PC-3 (cell line): Measurements from ENCODE around the gene NTMT2. TPM values are rescaled to one million over a fixed set of nuclear protein-coding genes. Genes with fewer than 3 reads are reported as not detected.

ENCODE experiments used
- ATAC-seq: fragments of 200-7000 bp; cut with Tn5 transposase; 2 replicates; pipeline ENCODE4 v1.9.1; 2020; ENCODE audit warnings: mild to moderate bottlenecking, moderate library complexity
- BruUV-seq: library from RNA; stranded (reverse); fragments of 400-500 nt; replicated peaks from 2 replicates; lab custom pipeline; 2021; lab: Mats Ljungman, UMichigan
- CTCF ChIA-PET: fragments of 300-600 bp; sonication (Branson Sonifier 250); formaldehyde crosslinking; loops from one replicate; lab custom pipeline; 2022; ENCODE audit warnings: antibody characterized with exemption; lab: Charles Lee
- POLR2A ChIA-PET: fragments of 300-600 bp; sonication (Branson Sonifier 250); formaldehyde crosslinking; loops from one replicate; lab custom pipeline; 2022; ENCODE audit warnings: antibody characterized with exemption; ENCODE audit not compliant: unreplicated experiment; lab: Charles Lee
- DNase-seq: peaks from one replicate; pipeline ENCODE4 v3.0.0-alpha.2; 2015
- H2AFZ ChIP-seq: fragments of 300-600 bp; sonication (generic); 2 replicates; pipeline ENCODE4 v1.6.0; 2016; ENCODE audit warnings: antibody characterized with exemption, low read length
- H3F3A ChIP-seq: fragments of 300-600 bp; sonication (generic); one replicate; pipeline ENCODE4 v1.6.0; 2017; ENCODE audit warnings: antibody characterized with exemption, low read length, control low read depth, mild to moderate bottlenecking; ENCODE audit not compliant: unreplicated experiment
- H3K27ac ChIP-seq: fragments of 300-600 bp; sonication (generic); 2 replicates; pipeline ENCODE4 v1.5.1; 2016; ENCODE audit warnings: mild to moderate bottlenecking, low read length
- H3K27me3 ChIP-seq: fragments of 300-600 bp; sonication (generic); 2 replicates; pipeline ENCODE4 v1.6.1; 2016; ENCODE audit warnings: low read length, mixed read lengths
- H3K36me3 ChIP-seq: fragments of 300-600 bp; sonication (generic); 2 replicates; pipeline ENCODE4 v1.6.1; 2016; ENCODE audit warnings: low read depth, mixed run types, low read length, mixed read lengths
- H3K4me1 ChIP-seq: fragments of 300-600 bp; sonication (generic); 2 replicates; pipeline ENCODE4 v1.5.1; 2016; ENCODE audit warnings: low read length; ENCODE audit not compliant: insufficient read depth
- H3K4me2 ChIP-seq: fragments of 300-600 bp; sonication (generic); 2 replicates; pipeline ENCODE4 v1.6.0; 2016; ENCODE audit warnings: low read length
- H3K4me3 ChIP-seq: fragments of 300-600 bp; sonication (generic); 2 replicates; pipeline ENCODE4 v1.5.1; 2016; ENCODE audit warnings: mild to moderate bottlenecking, low read length, mixed read lengths
- H3K79me2 ChIP-seq: fragments of 300-600 bp; sonication (generic); 2 replicates; pipeline ENCODE4 v1.6.1; 2017; ENCODE audit warnings: low read length, mixed read lengths
- H3K9ac ChIP-seq: fragments of 300-600 bp; sonication (generic); 2 replicates; pipeline ENCODE4 v1.6.0; 2016; ENCODE audit warnings: mild to moderate bottlenecking, low read length
- H3K9me2 ChIP-seq: fragments of 300-600 bp; sonication (generic); replicated peaks from 2 replicates; pipeline ENCODE4 v1.6.1; 2016; ENCODE audit warnings: mixed run types, low read length, mixed read lengths
- H3K9me3 ChIP-seq: fragments of 300-600 bp; sonication (generic); 2 replicates; pipeline ENCODE4 v1.6.1; 2016; ENCODE audit warnings: low read length, mixed read lengths
- H4K20me1 ChIP-seq: fragments of 300-600 bp; sonication (generic); 2 replicates; pipeline ENCODE4 v1.6.1; 2016; ENCODE audit warnings: low read length, mixed read lengths
- EZH2 ChIP-seq: fragments of 300-600 bp; sonication (generic); IDR thresholded peaks from one replicate; pipeline ENCODE4 v1.6.1; 2017; ENCODE audit warnings: antibody characterized with exemption, mild to moderate bottlenecking, low read length; ENCODE audit not compliant: unreplicated experiment
- EZH2phosphoT487 ChIP-seq: fragments of 300-600 bp; sonication (generic); IDR thresholded peaks from 2 replicates; pipeline ENCODE4 v1.6.1; 2018; ENCODE audit warnings: mild to moderate bottlenecking, antibody characterized with exemption, low read length, borderline replicate concordance
- intact Hi-C: fragments of 100-400 bp; cut with micrococcal nuclease; formaldehyde crosslinking; loops from 2 replicates; pipeline ENCODE4 v1.9.0; 2023
- total RNA-seq: library from RNA; depleted of rRNA; stranded (reverse); fragments of >200 nt; gene quantifications from 2 replicates; pipeline ENCODE4 v1.2.3, GENCODE V29; 2014
- TF ChIP-seq, protein P1 (sequence below): fragments of 300-600 bp; sonication (generic); conservative IDR thresholded peaks from 2 replicates; pipeline ENCODE4 v1.5.1; 2017; ENCODE audit warnings: antibody characterized with exemption, low read depth, mild to moderate bottlenecking, low read length

NTMT2 gene
- total RNA-seq, 1 experiment from 2014 or later = not detected

DNA sequence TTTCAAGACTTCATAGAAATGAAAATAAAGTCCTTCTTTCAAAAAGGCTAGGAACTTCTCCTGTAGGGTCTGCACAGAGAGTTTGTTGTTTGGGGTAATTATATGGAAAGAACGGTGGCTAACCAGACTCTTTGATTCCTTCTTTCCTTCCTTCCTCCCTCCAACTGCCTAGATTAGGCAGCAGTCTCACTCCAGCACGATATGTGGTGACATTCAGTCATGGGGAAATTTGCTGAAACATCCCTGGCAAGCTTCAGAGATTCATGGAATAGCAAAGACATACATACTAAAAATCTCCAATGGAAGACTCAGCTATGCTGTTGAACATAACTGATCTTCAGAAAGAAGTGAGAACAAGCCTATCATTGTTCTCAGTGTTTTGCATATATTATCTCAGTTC is 4.3 kb downstream of the NTMT2 start:
- H3K27me3 ChIP-seq = no peaks in the 10 kb centered on the region
- no peak overlapping the region for H3K27ac ChIP-seq
- no peaks in the 10 kb centered on the region for H3K9me2 ChIP-seq
- H3K4me2 ChIP-seq = no peak overlapping the region
- TF ChIP-seq EZH2 (no peak), EZH2phosphoT487 (no peak)
- TF ChIP-seq, protein P1, sequence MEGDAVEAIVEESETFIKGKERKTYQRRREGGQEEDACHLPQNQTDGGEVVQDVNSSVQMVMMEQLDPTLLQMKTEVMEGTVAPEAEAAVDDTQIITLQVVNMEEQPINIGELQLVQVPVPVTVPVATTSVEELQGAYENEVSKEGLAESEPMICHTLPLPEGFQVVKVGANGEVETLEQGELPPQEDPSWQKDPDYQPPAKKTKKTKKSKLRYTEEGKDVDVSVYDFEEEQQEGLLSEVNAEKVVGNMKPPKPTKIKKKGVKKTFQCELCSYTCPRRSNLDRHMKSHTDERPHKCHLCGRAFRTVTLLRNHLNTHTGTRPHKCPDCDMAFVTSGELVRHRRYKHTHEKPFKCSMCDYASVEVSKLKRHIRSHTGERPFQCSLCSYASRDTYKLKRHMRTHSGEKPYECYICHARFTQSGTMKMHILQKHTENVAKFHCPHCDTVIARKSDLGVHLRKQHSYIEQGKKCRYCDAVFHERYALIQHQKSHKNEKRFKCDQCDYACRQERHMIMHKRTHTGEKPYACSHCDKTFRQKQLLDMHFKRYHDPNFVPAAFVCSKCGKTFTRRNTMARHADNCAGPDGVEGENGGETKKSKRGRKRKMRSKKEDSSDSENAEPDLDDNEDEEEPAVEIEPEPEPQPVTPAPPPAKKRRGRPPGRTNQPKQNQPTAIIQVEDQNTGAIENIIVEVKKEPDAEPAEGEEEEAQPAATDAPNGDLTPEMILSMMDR = no peak
- ATAC-seq (no peak), DNase-seq (no peak)
- H3F3A ChIP-seq = no peaks in the 10 kb centered on the region
- no peaks in the 10 kb centered on the region for H3K36me3 ChIP-seq
- H3K79me2 ChIP-seq = no peaks in the 10 kb centered on the region
- no peaks in the 10 kb centered on the region for H3K9me3 ChIP-seq
- no peak overlapping the region for H2AFZ ChIP-seq
- no peak overlapping the region for H3K4me3 ChIP-seq
- no peaks in the 10 kb centered on the region for H3K4me1 ChIP-seq
- intact Hi-C loops = no loop called here
- no peaks in the 10 kb centered on the region for H4K20me1 ChIP-seq
- ChIA-PET POLR2A (no interaction called here), CTCF (no interaction called here)
- no TSS peak for BruUV-seq
- H3K9ac ChIP-seq = no peak overlapping the region

DNA sequence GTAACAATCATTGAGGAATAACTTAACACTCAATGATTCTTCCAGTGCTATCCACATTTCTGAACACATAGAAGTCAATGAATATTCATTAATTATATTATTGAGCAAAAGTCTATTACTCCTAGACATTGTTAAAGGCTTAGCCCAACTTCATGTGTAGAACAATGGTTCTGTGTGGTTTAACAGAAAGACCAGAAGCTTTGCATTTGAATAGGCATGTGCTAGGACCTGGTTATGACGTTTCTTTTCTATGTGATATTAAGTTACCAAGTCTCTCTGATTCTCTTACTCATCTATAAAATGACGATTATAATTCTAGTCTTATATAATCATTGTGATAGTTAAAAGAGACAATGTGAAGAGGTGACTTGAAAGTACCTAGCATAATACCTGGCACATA is 5.2 kb downstream of the NTMT2 start:
- no peak overlapping the region for H2AFZ ChIP-seq
- POLR2A ChIA-PET = no interaction called here
- H3K27me3 ChIP-seq = no peaks in the 10 kb centered on the region
- CTCF ChIA-PET = no interaction called here
- no peaks in the 10 kb centered on the region for H3K9me2 ChIP-seq
- H3K4me3 ChIP-seq = no peak overlapping the region
- H3K4me1 ChIP-seq = no peaks in the 10 kb centered on the region
- H4K20me1 ChIP-seq = no peaks in the 10 kb centered on the region
- intact Hi-C loops = no loop called here
- H3F3A ChIP-seq = no peaks in the 10 kb centered on the region
- DNase-seq = no peak
- H3K9me3 ChIP-seq = no peaks in the 10 kb centered on the region
- no peak overlapping the region for H3K4me2 ChIP-seq
- ATAC-seq = no peak
- no peak overlapping the region for H3K9ac ChIP-seq
- H3K27ac ChIP-seq = no peak overlapping the region
- BruUV-seq = no TSS peak
- TF ChIP-seq, protein P1 = no peak
- no peak for TF ChIP-seq EZH2
- TF ChIP-seq EZH2phosphoT487 = no peak
- H3K36me3 ChIP-seq = no peaks in the 10 kb centered on the region
- H3K79me2 ChIP-seq = no peaks in the 10 kb centered on the region

DNA sequence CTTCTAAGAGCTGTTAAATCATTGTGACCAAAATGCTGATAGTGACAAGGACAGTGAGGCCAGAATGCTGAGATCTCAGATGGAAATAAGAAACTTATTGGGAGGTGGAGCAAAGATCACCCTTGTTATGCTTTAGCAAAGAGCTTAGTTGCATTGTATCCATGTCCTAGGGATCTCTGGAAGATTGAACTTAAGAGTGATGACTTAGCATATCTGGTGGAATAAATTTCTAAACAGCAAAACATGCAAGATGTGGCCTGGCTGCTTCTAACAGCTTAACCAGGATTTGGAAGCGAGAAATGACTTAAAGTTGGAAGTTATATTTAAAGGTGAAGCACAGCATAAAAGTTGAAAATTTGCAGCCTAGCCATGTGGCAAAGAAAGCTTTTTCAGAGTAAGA is 7.7 kb downstream of the NTMT2 start:
- BruUV-seq = no TSS peak
- ChIA-PET POLR2A (no interaction called here), CTCF (no interaction called here)

More for the DNA sequence above, 7.7 kb downstream of the NTMT2 start:
- Histone ChIP-seq H3F3A (no peaks in the 10 kb centered on the region), H3K9ac (no peak overlapping the region), H3K36me3 (no peaks in the 10 kb centered on the region), H3K27me3 (no peaks in the 10 kb centered on the region), H3K79me2 (no peaks in the 10 kb centered on the region), H4K20me1 (no peaks in the 10 kb centered on the region), H3K4me3 (no peak overlapping the region), H2AFZ (no peak overlapping the region), H3K4me1 (no peaks in the 10 kb centered on the region), H3K27ac (no peak overlapping the region), H3K9me2 (no peaks in the 10 kb centered on the region), H3K4me2 (no peak overlapping the region), H3K9me3 (no peaks in the 10 kb centered on the region)
- DNase-seq (no peak), ATAC-seq (no peak)
- no peak for TF ChIP-seq EZH2
- no peak for TF ChIP-seq EZH2phosphoT487
- TF ChIP-seq, protein P1 = no peak
- intact Hi-C loops = no loop called here
